Neutrophil (primary cell): ENCODE results near the gene ROBO2.

ENCODE experiments used
- H3K27ac ChIP-seq: fragments of 200-600 bp; sonication (generic); 2 replicates; pipeline ENCODE4 v1.5.1; 2016; ENCODE audit warnings: mild to moderate bottlenecking, moderate library complexity
- H3K27me3 ChIP-seq: fragments of 200-600 bp; sonication (generic); 2 replicates; pipeline ENCODE4 v1.6.0; 2016; ENCODE audit warnings: mild to moderate bottlenecking
- H3K36me3 ChIP-seq: fragments of 200-600 bp; sonication (generic); 2 replicates; pipeline ENCODE4 v1.5.1; 2017
- H3K4me1 ChIP-seq, 2 experiments: fragments of 200-600 bp in 1 of 2; sonication (generic) in 1 of 2; 1 replicate in 1 of 2; 2 replicates in 1 of 2; pipeline versions ENCODE4 v1.5.1 to v1.6.1; 2013 to 2016; ENCODE audit warnings: low read depth in 1 of 2, low read length in 1 of 2, mild to moderate bottlenecking in 1 of 2, moderate library complexity in 1 of 2; ENCODE audit not compliant: control insufficient read depth in 1 of 2, insufficient read depth in 1 of 2
- H3K4me3 ChIP-seq, 2 experiments: fragments of 200-600 bp in 1 of 2; sonication (generic) in 1 of 2; 1 replicate in 1 of 2; 2 replicates in 1 of 2; pipeline ENCODE4 v1.5.1; 2013 to 2016; ENCODE audit warnings: low read depth in 1 of 2, low read length in 1 of 2, mild to moderate bottlenecking in 1 of 2, moderate library complexity in 1 of 2
- H3K9me3 ChIP-seq: fragments of 200-600 bp; sonication (generic); 2 replicates; pipeline ENCODE4 v1.5.1; 2016
- CTCF ChIP-seq: fragments of 200-600 bp; sonication (generic); IDR thresholded peaks from 2 replicates; pipeline ENCODE4 v1.5.1; 2016; ENCODE audit warnings: antibody characterized with exemption

Gene ROBO2

GRCh38 chr3:77298417-77298816 is 258.5 kb downstream of the ROBO2 start:
- Histone ChIP-seq H3K9me3 (no peaks in the 10 kb centered on the region), H3K27ac (no peak overlapping the region), H3K4me1 (no peaks in the 10 kb centered on the region), H3K27me3 (no peaks in the 10 kb centered on the region), H3K4me3 (no peak overlapping the region), H3K36me3 (no peaks in the 10 kb centered on the region)
- no peak for TF ChIP-seq CTCF

DNA sequence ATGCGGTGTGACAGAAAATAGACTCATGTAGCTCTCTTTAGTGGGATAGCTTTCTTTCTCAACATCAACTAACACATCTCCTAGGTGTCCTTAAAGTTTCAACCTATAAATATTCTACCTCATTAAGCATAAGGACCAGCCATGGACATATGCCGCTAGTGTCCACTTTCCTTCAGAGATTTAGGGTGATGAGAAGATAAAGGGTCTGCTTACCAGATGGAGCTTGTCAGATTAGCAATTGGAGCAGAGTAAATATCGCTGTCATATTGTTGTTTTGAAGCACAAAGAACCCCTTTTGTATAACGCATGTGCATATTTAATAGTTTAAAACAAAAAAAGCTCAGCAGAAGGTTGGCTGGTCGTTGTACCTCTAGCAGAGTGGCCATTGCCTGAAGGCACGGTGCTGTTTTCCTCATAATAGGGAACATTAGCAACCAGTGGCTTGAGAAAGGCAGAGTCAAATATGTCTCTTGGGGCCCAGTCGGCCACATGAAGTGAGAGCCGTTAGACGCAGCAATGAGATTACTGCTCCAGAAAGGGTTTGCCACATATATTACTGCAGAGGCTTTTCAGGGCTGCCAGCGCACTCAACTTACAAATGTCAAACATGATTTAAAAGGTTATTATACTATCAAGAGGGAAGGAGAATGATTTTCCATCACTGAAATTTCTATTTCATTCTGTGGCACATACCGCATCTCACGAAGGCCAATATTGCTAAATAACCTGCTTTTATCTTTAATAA is 264.2 kb downstream of the ROBO2 start:
- no peaks in the 10 kb centered on the region for H3K9me3 ChIP-seq
- no peaks in the 10 kb centered on the region for H3K27me3 ChIP-seq
- H3K4me1 ChIP-seq = no peaks in the 10 kb centered on the region
- no peak for TF ChIP-seq CTCF
- H3K27ac ChIP-seq = no peak overlapping the region
- H3K36me3 ChIP-seq = no peaks in the 10 kb centered on the region
- no peak overlapping the region for H3K4me3 ChIP-seq

DNA sequence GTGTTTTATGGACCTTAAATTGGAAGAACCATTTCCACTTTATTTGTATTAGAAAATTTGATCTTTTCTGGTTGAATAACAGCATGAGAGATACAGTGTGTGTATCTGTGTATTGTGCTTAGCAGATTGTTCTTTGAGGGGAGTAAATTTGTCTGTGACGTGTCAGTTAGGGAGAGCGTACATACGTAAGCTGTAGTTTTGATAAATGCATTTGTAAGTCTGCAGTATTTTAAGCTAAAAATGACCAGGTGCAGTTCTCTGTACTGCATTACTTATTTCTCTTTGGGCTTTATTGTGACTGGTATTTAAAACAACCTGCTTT is 264.8 kb downstream of the ROBO2 start:
- H3K36me3 ChIP-seq = no peaks in the 10 kb centered on the region

GRCh38 chr3:77309460-77309859 is 269.6 kb downstream of the ROBO2 start:
- Histone ChIP-seq H3K4me3 (no peak overlapping the region), H3K27ac (no peak overlapping the region), H3K9me3 (no peaks in the 10 kb centered on the region), H3K4me1 (no peaks in the 10 kb centered on the region), H3K27me3 (no peaks in the 10 kb centered on the region), H3K36me3 (no peaks in the 10 kb centered on the region)
- TF ChIP-seq CTCF = no peak

More for the DNA sequence above, 264.8 kb downstream of the ROBO2 start:
- Histone ChIP-seq H3K9me3 (no peaks in the 10 kb centered on the region), H3K27ac (no peak overlapping the region), H3K4me3 (no peak overlapping the region), H3K4me1 (no peaks in the 10 kb centered on the region), H3K27me3 (no peaks in the 10 kb centered on the region)
- no peak for TF ChIP-seq CTCF

GRCh38 chr3:77313843-77314242 is 273.9 kb downstream of the ROBO2 start:
- H3K27me3 ChIP-seq = no peaks in the 10 kb centered on the region
- H3K36me3 ChIP-seq = no peaks in the 10 kb centered on the region
- TF ChIP-seq CTCF = no peak
- H3K9me3 ChIP-seq = no peaks in the 10 kb centered on the region
- H3K4me3 ChIP-seq = no peak overlapping the region
- no peaks in the 10 kb centered on the region for H3K4me1 ChIP-seq
- H3K27ac ChIP-seq = no peak overlapping the region
